ENCODE measurements around the gene LIMA1. TPM values are rescaled to one million over a fixed set of nuclear protein-coding genes. Genes with fewer than 3 reads are reported as not detected.
A peak's percentile ranks its signal among the peaks of the same experiment; 100 is the strongest.

The LIMA1 gene
- total and polyA plus RNA-seq, 9 of the 15 experiments (the other 6 are each of a cell fraction or from before 2014, with no cell fraction given), result 20.2 to 37.8 (median 27.3) TPM

DNA sequence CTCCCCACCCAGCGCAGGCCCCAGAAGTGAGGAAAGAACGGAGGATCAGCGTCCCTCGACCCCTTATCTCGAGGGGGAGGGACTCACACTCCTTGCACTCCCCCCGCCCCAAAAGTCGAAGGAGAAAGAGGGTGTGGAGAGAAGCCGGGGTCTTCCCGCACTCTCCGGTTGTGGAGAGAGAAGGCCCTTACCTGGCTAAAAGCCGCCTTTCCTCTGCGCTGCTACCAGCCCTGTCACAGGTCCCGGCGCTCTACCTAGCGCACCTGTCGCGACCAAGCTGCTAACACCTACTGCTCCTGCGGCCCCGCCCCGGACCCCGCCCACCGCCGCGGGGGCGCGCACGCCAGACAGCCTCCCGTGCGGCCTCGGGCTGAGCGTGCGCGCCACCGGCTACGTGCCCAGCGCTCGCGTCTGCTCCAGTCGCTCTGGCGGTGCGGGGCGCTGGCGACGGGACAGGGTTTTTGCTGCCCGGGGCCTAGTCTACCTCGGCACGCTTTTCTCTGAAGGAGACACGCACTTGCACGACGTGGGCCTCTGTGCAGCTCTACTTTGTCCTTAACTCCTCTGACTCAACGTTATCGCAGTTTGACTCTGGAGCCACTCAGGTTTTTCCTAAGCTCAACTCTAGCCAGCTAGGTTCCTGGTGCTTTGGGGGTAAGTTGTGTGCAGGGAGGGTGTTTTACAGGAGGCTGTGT lies at the start of gene LIMA1 (continued):
- TF ChIP-seq, protein P1, sequence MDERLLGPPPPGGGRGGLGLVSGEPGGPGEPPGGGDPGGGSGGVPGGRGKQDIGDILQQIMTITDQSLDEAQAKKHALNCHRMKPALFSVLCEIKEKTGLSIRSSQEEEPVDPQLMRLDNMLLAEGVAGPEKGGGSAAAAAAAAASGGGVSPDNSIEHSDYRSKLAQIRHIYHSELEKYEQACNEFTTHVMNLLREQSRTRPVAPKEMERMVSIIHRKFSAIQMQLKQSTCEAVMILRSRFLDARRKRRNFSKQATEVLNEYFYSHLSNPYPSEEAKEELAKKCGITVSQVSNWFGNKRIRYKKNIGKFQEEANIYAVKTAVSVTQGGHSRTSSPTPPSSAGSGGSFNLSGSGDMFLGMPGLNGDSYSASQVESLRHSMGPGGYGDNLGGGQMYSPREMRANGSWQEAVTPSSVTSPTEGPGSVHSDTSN (CRISPR knock-in tag; IDR thresholded peaks at IDR 0.05; ENCODE audit: low read depth), result no peak
- TF ChIP-seq, protein P1 (tag; conservative IDR thresholded peaks at IDR 0.05; ENCODE audit: low read depth), result no peak
- TF ChIP-seq RBM14 (IDR thresholded peaks at IDR 0.05; ENCODE audit: borderline replicate concordance, insufficient read depth, low read depth, low read length) (no peak), SP2 (IDR thresholded peaks at IDR 0.05; ENCODE audit: extremely low read depth, low read depth, low read length, poor library complexity, severe bottlenecking) (no peak), NR2C1 (IDR thresholded peaks at IDR 0.05) (no peak), NR2C1 (tag; IDR thresholded peaks at IDR 0.05) (no peak), NR2F6 (CRISPR knock-in tag; IDR thresholded peaks at IDR 0.05) (no peak), ZNF778 (CRISPR knock-in tag; IDR thresholded peaks at IDR 0.05) (no peak), NCOA1 (IDR thresholded peaks at IDR 0.05; ENCODE audit: low read depth) (no peak), FUS (optimal IDR thresholded peaks at IDR 0.05; ENCODE audit: low read depth, low read length) (no peak)
- TF ChIP-seq, protein P2, sequence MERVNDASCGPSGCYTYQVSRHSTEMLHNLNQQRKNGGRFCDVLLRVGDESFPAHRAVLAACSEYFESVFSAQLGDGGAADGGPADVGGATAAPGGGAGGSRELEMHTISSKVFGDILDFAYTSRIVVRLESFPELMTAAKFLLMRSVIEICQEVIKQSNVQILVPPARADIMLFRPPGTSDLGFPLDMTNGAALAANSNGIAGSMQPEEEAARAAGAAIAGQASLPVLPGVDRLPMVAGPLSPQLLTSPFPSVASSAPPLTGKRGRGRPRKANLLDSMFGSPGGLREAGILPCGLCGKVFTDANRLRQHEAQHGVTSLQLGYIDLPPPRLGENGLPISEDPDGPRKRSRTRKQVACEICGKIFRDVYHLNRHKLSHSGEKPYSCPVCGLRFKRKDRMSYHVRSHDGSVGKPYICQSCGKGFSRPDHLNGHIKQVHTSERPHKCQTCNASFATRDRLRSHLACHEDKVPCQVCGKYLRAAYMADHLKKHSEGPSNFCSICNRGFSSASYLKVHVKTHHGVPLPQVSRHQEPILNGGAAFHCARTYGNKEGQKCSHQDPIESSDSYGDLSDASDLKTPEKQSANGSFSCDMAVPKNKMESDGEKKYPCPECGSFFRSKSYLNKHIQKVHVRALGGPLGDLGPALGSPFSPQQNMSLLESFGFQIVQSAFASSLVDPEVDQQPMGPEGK (CRISPR knock-in tag; IDR thresholded peaks at IDR 0.05; ENCODE audit: borderline replicate concordance), result no peak
- TF ChIP-seq, protein P3, sequence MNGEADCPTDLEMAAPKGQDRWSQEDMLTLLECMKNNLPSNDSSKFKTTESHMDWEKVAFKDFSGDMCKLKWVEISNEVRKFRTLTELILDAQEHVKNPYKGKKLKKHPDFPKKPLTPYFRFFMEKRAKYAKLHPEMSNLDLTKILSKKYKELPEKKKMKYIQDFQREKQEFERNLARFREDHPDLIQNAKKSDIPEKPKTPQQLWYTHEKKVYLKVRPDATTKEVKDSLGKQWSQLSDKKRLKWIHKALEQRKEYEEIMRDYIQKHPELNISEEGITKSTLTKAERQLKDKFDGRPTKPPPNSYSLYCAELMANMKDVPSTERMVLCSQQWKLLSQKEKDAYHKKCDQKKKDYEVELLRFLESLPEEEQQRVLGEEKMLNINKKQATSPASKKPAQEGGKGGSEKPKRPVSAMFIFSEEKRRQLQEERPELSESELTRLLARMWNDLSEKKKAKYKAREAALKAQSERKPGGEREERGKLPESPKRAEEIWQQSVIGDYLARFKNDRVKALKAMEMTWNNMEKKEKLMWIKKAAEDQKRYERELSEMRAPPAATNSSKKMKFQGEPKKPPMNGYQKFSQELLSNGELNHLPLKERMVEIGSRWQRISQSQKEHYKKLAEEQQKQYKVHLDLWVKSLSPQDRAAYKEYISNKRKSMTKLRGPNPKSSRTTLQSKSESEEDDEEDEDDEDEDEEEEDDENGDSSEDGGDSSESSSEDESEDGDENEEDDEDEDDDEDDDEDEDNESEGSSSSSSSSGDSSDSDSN (IDR thresholded peaks at IDR 0.05; ENCODE audit: borderline replicate concordance in 1 of 2, low read depth in 2 of 2, low read length in 2 of 2), result 0 out of 4 replicates have a peak, but pooled peaks of 1 of the 2 experiments have one; percentile 56
- TF ChIP-seq, protein P4, sequence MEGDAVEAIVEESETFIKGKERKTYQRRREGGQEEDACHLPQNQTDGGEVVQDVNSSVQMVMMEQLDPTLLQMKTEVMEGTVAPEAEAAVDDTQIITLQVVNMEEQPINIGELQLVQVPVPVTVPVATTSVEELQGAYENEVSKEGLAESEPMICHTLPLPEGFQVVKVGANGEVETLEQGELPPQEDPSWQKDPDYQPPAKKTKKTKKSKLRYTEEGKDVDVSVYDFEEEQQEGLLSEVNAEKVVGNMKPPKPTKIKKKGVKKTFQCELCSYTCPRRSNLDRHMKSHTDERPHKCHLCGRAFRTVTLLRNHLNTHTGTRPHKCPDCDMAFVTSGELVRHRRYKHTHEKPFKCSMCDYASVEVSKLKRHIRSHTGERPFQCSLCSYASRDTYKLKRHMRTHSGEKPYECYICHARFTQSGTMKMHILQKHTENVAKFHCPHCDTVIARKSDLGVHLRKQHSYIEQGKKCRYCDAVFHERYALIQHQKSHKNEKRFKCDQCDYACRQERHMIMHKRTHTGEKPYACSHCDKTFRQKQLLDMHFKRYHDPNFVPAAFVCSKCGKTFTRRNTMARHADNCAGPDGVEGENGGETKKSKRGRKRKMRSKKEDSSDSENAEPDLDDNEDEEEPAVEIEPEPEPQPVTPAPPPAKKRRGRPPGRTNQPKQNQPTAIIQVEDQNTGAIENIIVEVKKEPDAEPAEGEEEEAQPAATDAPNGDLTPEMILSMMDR (IDR thresholded peaks at IDR 0.05 in 2 of 3, conservative IDR thresholded peaks at IDR 0.05 in 1 of 3; ENCODE audit: insufficient read depth in 2 of 3, low read depth in 1 of 3, low read length in 3 of 3), result peak; percentile 41 to 49 (median 45); a peak in 4 of 6 replicates
- TF ChIP-seq, protein P5, sequence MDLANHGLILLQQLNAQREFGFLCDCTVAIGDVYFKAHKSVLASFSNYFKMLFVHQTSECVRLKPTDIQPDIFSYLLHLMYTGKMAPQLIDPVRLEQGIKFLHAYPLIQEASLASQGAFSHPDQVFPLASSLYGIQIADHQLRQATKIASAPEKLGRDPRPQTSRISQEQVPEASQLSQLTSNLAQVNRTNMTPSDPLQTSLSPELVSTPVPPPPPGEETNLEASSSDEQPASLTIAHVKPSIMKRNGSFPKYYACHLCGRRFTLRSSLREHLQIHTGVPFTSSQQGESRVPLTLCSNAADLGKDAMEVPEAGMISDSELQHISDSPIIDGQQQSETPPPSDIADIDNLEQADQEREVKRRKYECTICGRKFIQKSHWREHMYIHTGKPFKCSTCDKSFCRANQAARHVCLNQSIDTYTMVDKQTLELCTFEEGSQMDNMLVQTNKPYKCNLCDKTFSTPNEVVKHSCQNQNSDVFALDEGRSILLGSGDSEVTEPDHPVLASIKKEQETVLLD (IDR thresholded peaks at IDR 0.05), result peak; percentile 93
- TF ChIP-seq, protein P6, sequence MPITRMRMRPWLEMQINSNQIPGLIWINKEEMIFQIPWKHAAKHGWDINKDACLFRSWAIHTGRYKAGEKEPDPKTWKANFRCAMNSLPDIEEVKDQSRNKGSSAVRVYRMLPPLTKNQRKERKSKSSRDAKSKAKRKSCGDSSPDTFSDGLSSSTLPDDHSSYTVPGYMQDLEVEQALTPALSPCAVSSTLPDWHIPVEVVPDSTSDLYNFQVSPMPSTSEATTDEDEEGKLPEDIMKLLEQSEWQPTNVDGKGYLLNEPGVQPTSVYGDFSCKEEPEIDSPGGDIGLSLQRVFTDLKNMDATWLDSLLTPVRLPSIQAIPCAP (CRISPR knock-in tag; IDR thresholded peaks at IDR 0.05; ENCODE audit: borderline replicate concordance), result no peak
